ENCODE results near the gene ZNF853. TPM values are rescaled to one million over a fixed set of nuclear protein-coding genes. Genes with fewer than 3 reads are reported as not detected.

Gene ZNF853
- total RNA-seq, 1 donor = 0.54 TPM

GRCh38 chr7:6637544-6638229 is 22.3 kb downstream of the ZNF853 start:
- TF ChIP-seq, protein P1, sequence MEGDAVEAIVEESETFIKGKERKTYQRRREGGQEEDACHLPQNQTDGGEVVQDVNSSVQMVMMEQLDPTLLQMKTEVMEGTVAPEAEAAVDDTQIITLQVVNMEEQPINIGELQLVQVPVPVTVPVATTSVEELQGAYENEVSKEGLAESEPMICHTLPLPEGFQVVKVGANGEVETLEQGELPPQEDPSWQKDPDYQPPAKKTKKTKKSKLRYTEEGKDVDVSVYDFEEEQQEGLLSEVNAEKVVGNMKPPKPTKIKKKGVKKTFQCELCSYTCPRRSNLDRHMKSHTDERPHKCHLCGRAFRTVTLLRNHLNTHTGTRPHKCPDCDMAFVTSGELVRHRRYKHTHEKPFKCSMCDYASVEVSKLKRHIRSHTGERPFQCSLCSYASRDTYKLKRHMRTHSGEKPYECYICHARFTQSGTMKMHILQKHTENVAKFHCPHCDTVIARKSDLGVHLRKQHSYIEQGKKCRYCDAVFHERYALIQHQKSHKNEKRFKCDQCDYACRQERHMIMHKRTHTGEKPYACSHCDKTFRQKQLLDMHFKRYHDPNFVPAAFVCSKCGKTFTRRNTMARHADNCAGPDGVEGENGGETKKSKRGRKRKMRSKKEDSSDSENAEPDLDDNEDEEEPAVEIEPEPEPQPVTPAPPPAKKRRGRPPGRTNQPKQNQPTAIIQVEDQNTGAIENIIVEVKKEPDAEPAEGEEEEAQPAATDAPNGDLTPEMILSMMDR (IDR thresholded peaks at IDR 0.05; ENCODE audit: insufficient read depth, low read length) = peak; percentile 27
- DNase-seq (ENCODE audit: low read depth) = no peak
- H3K4me3 ChIP-seq (ENCODE audit: low read depth, low read length) = peak overlapping the region; percentile 79

DNA sequence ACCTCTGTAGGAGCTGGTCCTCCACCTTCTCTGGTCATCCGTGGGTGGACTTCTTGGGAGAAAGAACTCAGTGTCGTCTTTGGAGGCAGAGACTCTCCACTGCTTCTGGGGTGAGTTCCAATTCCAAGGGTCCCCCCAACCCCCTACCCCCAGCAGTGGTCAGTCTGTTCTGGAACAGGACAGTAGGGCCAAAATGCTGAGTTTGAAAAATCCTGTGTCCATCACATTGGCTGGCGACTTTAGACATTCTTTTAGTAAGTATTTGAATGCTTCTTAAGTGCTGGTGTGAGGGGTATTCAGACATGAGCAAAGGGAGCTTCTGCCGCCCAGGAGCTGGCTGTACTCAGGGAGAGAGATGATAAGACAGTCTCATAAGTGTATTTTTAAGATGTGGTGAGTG is 23.6 kb downstream of the ZNF853 start:
- TF ChIP-seq, protein P1 (IDR thresholded peaks at IDR 0.05; ENCODE audit: insufficient read depth, low read length) = no peak
- peak overlapping the region; percentile 79 for H3K4me3 ChIP-seq (ENCODE audit: low read depth, low read length)
- DNase-seq (ENCODE audit: low read depth) = no peak

DNA sequence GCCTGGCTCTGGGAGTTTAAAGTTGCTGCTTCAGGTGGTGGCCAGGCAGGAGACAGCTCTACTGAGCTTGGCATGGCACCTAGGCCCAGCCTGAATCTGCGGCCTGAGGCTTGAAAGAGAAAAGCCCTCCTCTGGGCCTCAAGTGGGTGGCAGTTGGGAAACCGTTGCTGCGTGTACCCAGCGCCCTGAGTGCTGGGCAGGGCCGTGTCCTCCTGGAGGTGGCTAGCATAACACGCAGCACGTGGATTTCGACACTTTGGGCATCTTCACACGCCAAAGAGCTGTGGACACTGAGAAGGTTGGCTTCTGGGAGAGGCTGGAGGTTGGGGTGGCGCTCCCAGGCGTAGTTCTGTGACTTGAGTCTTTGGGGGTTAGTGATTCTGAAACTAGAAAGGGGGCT is 24.2 kb downstream of the ZNF853 start:
- H3K4me3 ChIP-seq (ENCODE audit: low read depth, low read length) = no peak overlapping the region
- TF ChIP-seq, protein P1 (IDR thresholded peaks at IDR 0.05; ENCODE audit: insufficient read depth, low read length) = no peak
- no peak for DNase-seq (ENCODE audit: low read depth)

- no peak overlapping the region for H3K4me3 ChIP-seq (ENCODE audit: low read depth, low read length)
- peak; percentile 56 for DNase-seq (ENCODE audit: low read depth)
- TF ChIP-seq, protein P1 (IDR thresholded peaks at IDR 0.05; ENCODE audit: insufficient read depth, low read length) = no peak
Measured at GRCh38 chr7:6640246-6640721, 24.9 kb downstream of the ZNF853 start.

GRCh38 chr7:6641305-6642035 is 26.1 kb downstream of the ZNF853 start:
- no peak overlapping the region for H3K4me3 ChIP-seq (ENCODE audit: low read depth, low read length)
- TF ChIP-seq, protein P1 (IDR thresholded peaks at IDR 0.05; ENCODE audit: insufficient read depth, low read length) = no peak
- DNase-seq (ENCODE audit: low read depth) = no peak

- TF ChIP-seq, protein P1 (IDR thresholded peaks at IDR 0.05; ENCODE audit: insufficient read depth, low read length) = no peak
- no peak overlapping the region for H3K4me3 ChIP-seq (ENCODE audit: low read depth, low read length)
- no peak for DNase-seq (ENCODE audit: low read depth)
Measured at GRCh38 chr7:6642239-6642839, 26.9 kb downstream of the ZNF853 start.
